GM12801 (cell line): Measurements from ENCODE around the gene PGAP3.

ENCODE experiments used
- TF ChIP-seq, protein P1 (sequence below): IDR thresholded peaks from one replicate; pipeline ENCODE4 v1.5.1; 2011; ENCODE audit warnings: control low read depth; ENCODE audit not compliant: insufficient read length; ENCODE audit errors: extremely low read depth

The PGAP3 gene

DNA sequence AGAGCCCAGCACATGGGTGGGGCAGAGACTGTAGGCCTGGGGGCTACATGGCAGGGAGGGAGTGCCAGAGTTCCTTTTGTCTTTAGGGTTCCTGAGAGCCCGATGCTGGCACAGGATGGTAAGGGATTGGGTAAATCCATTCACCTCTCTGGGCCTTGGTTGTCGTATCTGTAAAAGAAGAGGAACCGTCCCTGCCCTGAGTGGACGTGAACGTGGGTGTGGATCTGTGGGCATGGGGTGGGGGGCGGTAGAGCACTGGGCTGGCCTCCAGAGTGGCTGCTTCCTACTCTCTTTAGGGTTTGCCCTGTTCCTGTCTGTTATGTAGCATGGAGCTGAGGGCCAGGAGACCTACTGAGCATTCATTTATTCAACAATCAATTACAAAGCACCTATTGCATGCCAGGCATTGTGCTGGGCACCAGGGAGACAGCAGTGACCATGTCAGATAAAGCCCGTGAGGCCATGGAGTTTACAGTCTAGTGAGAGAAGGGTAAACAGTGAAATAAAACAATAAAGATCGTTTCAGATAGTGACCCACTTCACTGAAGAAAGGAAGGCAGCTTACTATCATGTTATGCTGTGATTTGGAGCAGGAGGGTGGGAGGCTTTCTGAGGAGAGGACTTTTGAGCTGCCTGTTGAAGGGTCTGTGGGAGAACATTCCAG lies 35.8 kb downstream of the PGAP3 start:
- TF ChIP-seq, protein P1, sequence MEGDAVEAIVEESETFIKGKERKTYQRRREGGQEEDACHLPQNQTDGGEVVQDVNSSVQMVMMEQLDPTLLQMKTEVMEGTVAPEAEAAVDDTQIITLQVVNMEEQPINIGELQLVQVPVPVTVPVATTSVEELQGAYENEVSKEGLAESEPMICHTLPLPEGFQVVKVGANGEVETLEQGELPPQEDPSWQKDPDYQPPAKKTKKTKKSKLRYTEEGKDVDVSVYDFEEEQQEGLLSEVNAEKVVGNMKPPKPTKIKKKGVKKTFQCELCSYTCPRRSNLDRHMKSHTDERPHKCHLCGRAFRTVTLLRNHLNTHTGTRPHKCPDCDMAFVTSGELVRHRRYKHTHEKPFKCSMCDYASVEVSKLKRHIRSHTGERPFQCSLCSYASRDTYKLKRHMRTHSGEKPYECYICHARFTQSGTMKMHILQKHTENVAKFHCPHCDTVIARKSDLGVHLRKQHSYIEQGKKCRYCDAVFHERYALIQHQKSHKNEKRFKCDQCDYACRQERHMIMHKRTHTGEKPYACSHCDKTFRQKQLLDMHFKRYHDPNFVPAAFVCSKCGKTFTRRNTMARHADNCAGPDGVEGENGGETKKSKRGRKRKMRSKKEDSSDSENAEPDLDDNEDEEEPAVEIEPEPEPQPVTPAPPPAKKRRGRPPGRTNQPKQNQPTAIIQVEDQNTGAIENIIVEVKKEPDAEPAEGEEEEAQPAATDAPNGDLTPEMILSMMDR, result no peak

DNA sequence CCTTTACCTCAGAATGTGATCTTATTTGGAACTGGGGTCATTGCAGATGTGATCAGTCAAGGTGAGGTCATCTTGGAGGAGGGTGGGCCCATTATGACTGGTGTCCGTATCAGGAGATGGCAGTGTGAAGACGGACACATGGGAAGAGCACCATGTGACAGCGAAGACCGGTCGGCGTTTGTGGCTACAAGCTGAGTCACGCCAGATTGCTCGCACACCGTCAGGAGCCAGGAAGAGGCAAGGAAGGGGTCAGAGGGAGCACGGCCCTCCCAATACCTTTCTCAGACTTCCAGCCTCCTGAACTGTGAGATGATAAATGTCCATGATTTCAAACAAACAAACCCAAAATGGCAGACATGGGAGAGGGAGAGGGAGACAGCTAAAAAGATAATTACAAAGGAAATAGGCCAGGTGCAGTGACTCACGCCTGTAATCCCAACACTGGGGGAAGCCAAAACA lies 37.7 kb downstream of the PGAP3 start:
- TF ChIP-seq, protein P1, result no peak

DNA sequence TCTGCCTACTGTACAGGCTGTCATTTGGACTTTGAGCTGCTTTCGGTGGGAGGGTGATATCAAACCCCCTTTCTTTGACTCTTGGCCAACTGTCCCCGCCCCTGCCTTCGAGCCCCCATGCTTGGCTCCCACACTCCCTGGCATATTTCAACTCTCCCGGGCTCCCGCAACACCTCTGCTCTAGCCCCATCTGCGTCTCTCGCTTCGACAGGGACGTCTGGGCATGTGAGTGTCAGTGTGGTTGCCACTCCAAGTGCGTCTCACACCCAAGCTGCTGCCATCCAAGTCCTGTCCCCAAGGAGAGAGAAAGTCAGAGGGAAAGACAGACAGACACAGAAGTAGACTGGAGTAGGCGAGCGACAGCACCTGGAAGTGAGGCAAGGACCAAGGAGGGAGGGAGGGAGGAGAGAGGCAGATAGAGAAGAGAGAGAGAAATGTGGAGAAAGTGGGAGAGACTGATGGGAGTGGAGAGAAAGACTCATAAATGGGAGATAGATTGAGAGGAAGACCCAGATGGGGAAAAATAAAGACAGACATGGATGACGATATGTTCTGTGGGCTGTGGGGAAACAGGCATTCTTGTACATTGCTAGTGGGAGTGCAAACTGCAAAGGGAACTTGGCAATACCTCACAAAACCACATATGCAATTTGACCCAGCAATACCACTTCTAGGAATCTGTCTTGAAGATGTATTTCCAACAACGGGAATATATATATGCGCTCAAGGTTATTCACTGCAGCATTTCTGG lies 39.1 kb downstream of the PGAP3 start:
- TF ChIP-seq, protein P1, result no peak

DNA sequence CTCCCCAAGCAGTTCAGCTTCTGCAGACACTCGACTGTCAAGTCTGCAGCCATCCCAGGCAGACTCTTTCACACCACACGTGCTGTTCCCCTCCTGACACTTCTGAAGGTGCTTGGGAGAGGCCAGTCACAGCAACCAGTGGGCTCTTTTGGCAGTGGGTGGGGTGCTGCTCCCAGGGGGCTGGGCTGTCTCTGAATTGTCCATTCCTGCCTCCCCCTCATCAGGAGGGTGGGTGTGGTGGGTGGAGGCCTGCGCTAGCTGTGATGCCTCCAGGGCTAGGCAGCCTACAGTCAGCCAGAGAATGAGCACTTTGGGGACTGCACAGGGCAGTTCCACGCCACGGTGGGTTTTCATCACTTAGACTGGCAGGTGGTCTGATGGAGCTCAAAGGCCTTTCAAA lies 40.6 kb downstream of the PGAP3 start:
- TF ChIP-seq, protein P1, result no peak

DNA sequence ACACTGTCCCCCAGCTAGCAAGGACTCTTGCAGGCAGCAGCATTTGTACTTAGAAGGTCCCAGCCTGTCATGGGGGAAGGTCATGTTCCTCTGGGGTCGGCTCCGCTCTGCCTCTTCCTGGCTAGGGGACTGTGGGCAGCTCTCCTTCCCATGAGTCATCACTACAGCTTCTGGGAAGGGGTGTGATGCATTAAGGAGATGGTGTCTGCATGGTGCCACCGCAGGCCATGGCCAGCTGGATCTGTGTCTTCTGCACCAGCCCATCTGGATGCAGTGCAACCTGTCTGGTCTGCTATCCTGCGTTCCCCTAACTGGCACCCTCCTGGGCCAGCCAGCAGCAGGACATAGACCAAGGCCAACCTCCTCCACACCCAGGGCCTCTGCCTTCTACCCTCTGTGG lies 44.6 kb downstream of the PGAP3 start:
- TF ChIP-seq, protein P1, result no peak

DNA sequence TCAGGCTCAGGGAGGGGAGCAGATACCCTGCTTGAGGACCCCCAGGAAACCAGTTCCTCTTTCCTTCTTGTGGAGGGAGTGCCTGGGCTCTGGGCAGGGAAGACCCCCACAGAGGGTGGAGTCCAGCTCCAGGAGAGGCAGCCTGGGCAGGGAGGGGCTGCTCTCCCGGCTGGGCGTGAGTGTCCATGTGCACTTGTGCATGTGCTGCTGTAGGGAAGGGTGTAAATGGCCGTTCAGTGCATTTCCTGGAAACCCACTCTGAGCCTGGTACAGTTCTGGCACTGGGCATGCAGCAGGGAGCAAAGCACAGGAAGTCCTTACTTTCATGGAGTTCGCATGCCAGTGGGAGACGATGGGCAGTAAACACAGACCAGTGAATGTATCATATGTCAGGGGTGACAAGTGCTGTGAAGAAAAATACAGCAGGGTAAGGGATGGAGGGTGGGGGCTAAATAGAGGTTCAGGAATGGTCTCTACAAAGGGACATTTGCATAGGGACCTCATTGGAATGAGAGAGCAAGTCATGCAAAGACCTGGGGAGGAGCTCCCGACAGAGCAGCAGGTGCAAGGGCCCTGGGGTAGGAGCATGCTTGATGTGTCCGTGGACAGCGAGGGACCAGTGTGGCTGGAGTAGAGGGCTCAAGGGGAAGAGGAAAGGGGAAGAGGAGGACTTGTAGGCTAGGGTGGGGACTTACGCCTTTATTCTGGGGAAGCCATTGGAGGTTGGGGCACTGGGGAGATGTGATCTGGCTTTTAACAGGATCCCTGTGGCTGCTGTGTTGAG lies 45.4 kb downstream of the PGAP3 start:
- TF ChIP-seq, protein P1, result no peak

DNA sequence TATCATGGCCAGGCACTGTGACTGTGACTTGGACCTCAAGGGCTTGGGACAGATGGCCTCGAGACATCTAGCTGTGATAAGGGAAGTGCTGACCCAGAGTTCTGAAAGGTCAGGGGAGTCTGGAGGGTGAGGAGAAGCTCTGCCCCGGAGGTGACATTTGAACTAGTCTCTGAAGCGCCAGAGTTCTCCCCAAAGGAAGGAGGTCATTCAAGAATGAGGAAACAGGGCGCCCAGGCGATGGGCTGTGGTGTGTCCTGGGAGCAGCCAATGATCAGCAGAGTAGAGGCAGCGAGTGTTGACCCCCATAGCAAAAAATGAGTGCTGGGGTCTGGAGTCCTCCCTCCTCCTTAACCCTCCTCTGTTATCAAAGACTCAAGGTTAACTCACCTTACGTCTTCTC lies 46.0 kb downstream of the PGAP3 start:
- TF ChIP-seq, protein P1, result no peak
